Activated CD4-positive, alpha-beta T cell treated with anti-CD3 and anti-CD28 coated beads for 36 hours (primary cell): ENCODE measurements around the gene SLC9A9. TPM values are rescaled to one million over a fixed set of nuclear protein-coding genes. Genes with fewer than 3 reads are reported as not detected.
"Not testable (repeated sequence)": the region's sequence is repeated elsewhere in the genome, so short reads cannot be mapped to it uniquely, and the experiment has no call there.

Source experiments
- ATAC-seq: fragments of 200-7000 bp; cut with Tn5 transposase; one replicate; pipeline ENCODE4 v1.10.0; 2021; ENCODE audit warnings: mild to moderate bottlenecking, moderate library complexity
- CTCF ChIA-PET: fragments of 350-600 bp; sonication (Branson Sonifier 250); formaldehyde crosslinking; loops from one replicate; lab custom pipeline; 2021; ENCODE audit warnings: antibody characterized with exemption; lab: Charles Lee
- POLR2A ChIA-PET: fragments of 350-600 bp; sonication (Branson Sonifier 250); formaldehyde crosslinking; loops from one replicate; lab custom pipeline; 2021; ENCODE audit warnings: antibody characterized with exemption, inconsistent platforms; lab: Charles Lee
- DNase-seq: peaks from one replicate; pipeline ENCODE4 v3.0.0-alpha.2; 2020
- H3K27ac Mint-ChIP-seq: one replicate; pipeline ENCODE4 v1.8.0; 2021; ENCODE audit warnings: mixed read lengths
- H3K27me3 Mint-ChIP-seq: one replicate; pipeline ENCODE4 v1.8.0; 2021; ENCODE audit warnings: mixed read lengths
- H3K36me3 Mint-ChIP-seq: one replicate; pipeline ENCODE4 v1.8.0; 2021; ENCODE audit warnings: low read depth, mixed read lengths
- H3K4me1 Mint-ChIP-seq: one replicate; pipeline ENCODE4 v1.8.0; 2021; ENCODE audit warnings: mixed read lengths
- H3K4me3 Mint-ChIP-seq: one replicate; pipeline ENCODE4 v1.8.0; 2021; ENCODE audit warnings: mild to moderate bottlenecking, moderate library complexity, mixed read lengths
- H3K9me3 Mint-ChIP-seq: one replicate; pipeline ENCODE4 v1.8.0; 2021; ENCODE audit warnings: low read depth, mixed read lengths
- intact Hi-C, 2 experiments: fragments of 100-400 bp; cut with DNase I in 1 of 2; cut with micrococcal nuclease in 1 of 2; formaldehyde crosslinking; loops; one replicate each; pipeline versions ENCODE4 v1.14.2 to v1.15.1; 2022 to 2024; cut with DNase I, micrococcal nuclease
- total RNA-seq, 2 experiments: library from RNA; stranded (reverse); gene quantifications; one replicate each; pipeline ENCODE4 v1.2.3, GENCODE V29; 2021

The SLC9A9 gene
- total RNA-seq, 2 experiments from 2014 or later, result 1.4 to 1.6 TPM

DNA sequence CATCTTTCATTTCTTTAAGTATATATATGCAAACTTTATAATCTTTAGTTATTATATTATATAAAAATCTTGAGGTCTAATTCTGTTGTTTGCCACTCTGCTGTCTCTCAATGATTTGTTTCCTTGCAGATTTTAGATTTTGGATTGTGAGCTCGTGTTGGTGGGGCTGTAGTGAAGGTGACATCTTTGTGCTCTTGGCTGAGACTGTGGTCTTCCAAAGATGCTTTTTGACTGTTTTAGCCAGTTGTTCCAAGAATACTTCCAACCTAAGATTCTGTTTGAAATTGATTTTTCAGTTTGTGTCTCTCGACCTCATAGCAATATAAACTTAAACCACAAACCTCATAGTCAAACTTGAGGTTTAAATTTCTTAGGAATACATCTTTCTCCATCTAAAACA, 326.5 kb downstream of the SLC9A9 start:
- ChIA-PET CTCF (no interaction called here), POLR2A (no interaction called here)
- no peaks in the 10 kb centered on the region for H3K9me3 Mint-ChIP-seq
- ATAC-seq (no peak), DNase-seq (no peak)
- no peaks in the 10 kb centered on the region for H3K36me3 Mint-ChIP-seq
- intact Hi-C loops, result no loop called here
- no peak overlapping the region for H3K27ac Mint-ChIP-seq
- H3K27me3 Mint-ChIP-seq, result no peaks in the 10 kb centered on the region
- H3K4me3 Mint-ChIP-seq, result no peak overlapping the region
- H3K4me1 Mint-ChIP-seq, result no peaks in the 10 kb centered on the region

DNA sequence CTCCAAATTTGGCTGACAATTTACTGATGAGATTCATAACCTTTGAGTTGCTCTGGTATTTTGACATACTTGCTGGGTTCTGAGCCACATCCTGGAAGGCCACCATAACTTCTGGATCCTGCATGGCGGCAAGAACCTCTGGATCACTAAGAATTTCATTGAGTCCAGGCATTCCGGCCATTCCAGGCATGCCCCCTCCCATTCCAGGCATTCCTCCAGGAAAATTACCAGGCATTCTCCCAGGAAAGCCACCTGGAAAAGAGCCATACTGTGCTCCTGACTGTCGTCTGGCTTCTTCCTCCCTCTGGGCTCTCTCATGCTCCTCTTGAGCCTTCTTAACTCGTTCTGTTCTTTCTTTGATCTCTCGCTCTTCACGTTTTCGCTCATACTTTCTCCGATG, 331.1 kb downstream of the SLC9A9 start:
- H3K27ac Mint-ChIP-seq, H3K36me3 Mint-ChIP-seq, H3K27me3 Mint-ChIP-seq, POLR2A ChIA-PET, H3K9me3 Mint-ChIP-seq, DNase-seq, ATAC-seq, CTCF ChIA-PET, H3K4me3 Mint-ChIP-seq, intact Hi-C loops, H3K4me1 Mint-ChIP-seq: not testable (repeated sequence)

DNA sequence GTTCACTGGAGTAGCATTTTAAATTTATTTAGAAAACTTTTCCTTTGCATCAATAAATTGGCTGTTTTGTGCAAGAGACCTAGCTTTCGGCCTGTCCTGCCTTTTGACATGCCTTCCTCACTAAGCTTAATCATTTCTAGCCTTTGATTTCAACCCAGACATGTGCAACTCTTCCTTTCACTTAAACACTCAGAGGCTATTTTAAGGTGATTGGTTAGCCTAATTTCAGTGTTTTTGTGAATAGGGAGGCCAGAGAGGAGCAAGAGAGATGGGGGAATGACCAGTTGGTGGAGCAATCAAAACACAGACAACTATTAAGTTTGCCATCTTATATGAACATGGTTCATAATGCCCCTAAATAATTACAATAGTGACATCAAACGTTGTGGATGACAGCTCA, 333.4 kb downstream of the SLC9A9 start:
- intact Hi-C loops, result no loop called here
- DNase-seq, result no peak
- H3K27ac Mint-ChIP-seq, result no peak overlapping the region
- no peaks in the 10 kb centered on the region for H3K36me3 Mint-ChIP-seq
- no peaks in the 10 kb centered on the region for H3K4me1 Mint-ChIP-seq
- no peak overlapping the region for H3K4me3 Mint-ChIP-seq
- ChIA-PET CTCF (interaction anchor here (1.2 to 1.5 kb wide), 2 partner anchors 9 to 25 kb away, joined by 3 to 6 read pairs; no protein-coding TSS in a partner anchor), POLR2A (interaction anchor here (0.6 kb wide), 1 partner anchor 403 kb away, joined by 3 read pairs; no protein-coding TSS in a partner anchor)
- no peaks in the 10 kb centered on the region for H3K27me3 Mint-ChIP-seq
- no peak for ATAC-seq
- H3K9me3 Mint-ChIP-seq, result no peaks in the 10 kb centered on the region

DNA sequence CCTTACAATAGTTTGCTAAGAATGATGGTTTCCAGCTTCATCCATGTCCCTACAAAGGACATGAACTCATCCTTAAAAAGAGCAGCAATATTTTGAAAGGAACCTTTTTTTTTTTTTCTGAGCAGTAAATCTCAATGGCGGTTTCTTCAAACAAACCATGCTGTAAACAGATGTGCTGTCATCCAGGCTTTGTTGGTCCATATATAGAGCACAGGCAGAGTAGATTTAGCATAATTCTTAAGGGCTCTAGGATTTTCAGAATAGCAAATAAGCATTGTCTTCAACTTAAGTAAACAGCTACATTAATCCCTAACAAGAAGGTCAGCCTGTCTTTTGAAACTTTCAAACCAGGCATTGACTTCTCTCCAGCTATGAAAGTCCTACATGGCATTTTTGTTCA, 334.2 kb downstream of the SLC9A9 start:
- Mint-ChIP-seq H3K4me3 (no peak overlapping the region), H3K9me3 (no peaks in the 10 kb centered on the region), H3K36me3 (no peaks in the 10 kb centered on the region), H3K4me1 (no peaks in the 10 kb centered on the region), H3K27ac (no peak overlapping the region), H3K27me3 (no peaks in the 10 kb centered on the region)
- ATAC-seq (no peak), DNase-seq (no peak)
- POLR2A ChIA-PET, result interaction anchor here (0.6 kb wide), 1 partner anchor 403 kb away, joined by 3 read pairs; no protein-coding TSS in a partner anchor
- intact Hi-C loops, result no loop called here
- CTCF ChIA-PET, result interaction anchor here (1.2 to 1.5 kb wide), 2 partner anchors 10 to 24 kb away, joined by 3 to 6 read pairs; no protein-coding TSS in a partner anchor

DNA sequence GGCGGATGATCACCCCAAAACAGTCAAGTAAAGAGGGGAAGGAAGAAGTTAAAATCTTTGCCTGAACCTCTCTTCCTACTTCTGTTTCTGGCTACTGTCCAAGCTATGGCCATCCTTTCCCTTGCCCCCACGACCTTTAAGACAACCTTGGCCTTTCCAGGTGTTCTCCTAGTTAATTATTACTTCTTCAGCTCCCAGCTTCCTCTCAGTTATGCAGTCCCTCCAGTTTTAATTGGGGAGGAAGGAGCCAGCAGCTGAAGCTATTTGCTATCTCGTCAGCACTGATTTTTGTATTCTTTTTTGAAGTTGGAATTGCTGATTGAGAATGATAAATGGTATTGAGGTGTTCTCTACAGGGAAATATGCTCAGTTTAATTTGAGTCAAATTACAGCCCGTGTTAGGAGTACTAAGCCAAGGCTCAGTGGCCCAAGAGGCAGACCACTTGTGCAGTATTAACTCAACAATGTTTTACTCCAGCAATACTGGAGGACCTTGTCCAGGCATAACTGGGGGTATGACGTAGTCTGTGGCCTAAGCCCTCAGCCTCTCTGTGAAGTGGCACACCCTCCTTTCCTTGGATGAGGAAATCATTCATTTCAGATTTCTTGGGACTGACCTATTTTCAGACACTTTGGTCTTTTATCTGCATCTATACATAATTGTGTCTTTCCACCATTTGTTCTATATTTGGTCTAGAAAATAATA, 336.9 kb downstream of the SLC9A9 start:
- CTCF ChIA-PET, result no interaction called here
- intact Hi-C loops, result no loop called here

DNA sequence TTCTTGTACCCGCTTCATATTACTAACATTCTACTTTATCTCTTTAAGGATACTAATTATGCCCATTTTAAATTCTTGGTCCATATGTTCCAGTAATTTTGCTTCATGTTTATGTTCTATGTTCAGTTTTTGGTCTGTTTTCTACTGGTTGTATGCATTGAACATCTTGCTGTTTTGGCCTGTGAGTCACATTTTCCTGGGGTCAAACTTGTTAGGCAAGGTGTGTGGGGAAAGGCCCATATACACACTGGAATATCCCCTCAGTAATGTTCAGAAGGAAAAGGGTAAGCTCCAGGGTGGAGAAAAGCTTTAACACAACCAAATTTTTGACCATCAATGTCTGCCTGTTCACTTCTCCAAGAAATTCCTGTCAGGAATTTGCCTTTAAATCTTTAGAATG, 337.7 kb downstream of the SLC9A9 start:
- CTCF ChIA-PET, result interaction anchor here (1.6 kb wide), 1 partner anchor 163 kb away, joined by 3 read pairs; no protein-coding TSS in a partner anchor
- Mint-ChIP-seq H3K9me3 (no peaks in the 10 kb centered on the region), H3K27me3 (no peaks in the 10 kb centered on the region), H3K4me1 (no peaks in the 10 kb centered on the region), H3K4me3 (no peak overlapping the region), H3K36me3 (no peaks in the 10 kb centered on the region), H3K27ac (no peak overlapping the region)
- intact Hi-C loops, result no loop called here
- POLR2A ChIA-PET, result no interaction called here
- ATAC-seq, result no peak
- DNase-seq, result peak; percentile 5

More for the DNA sequence above, 336.9 kb downstream of the SLC9A9 start:
- no peak overlapping the region for H3K4me3 Mint-ChIP-seq
- POLR2A ChIA-PET, result no interaction called here
- ATAC-seq (no peak), DNase-seq (no peak)
- no peaks in the 10 kb centered on the region for H3K9me3 Mint-ChIP-seq
- no peak overlapping the region for H3K27ac Mint-ChIP-seq
- no peaks in the 10 kb centered on the region for H3K27me3 Mint-ChIP-seq
- no peaks in the 10 kb centered on the region for H3K36me3 Mint-ChIP-seq
- H3K4me1 Mint-ChIP-seq, result no peaks in the 10 kb centered on the region

DNA sequence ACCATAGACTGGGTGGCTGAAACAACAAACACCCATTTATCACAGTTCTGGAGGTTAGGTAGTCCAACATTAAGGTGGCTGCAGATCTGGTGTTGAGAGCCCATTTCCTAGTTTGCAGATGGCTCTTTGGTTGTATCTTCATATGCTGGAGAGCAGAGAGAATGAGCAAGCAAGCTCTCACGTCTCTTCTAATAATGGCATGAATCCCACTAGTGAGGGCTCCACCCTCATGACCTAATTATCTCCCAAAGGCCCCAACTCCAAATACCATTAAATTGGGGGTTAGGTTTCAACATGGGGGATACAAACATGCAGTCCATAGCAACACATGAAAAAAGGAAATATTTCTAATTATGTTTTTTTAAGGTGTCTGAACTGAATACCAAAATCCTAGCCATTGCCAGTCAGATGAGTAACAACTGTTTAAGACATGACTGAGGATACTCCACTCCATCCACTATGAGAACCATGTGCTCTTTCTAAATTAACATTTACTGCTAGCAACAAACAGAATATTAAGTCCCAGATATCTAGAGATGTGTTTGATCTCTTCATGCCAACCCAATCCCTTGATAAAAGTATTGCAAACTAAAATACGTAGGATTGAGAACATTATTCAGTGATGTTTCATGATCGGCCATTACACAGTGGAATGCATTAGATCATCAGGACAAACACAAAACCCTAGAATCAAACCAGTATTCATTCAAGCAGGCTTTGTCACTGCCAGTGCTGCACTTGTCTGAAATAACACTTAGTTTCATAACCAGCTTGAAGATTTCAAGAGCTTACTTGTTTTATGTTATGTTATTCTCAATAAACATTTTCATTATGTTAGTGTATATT, 340.3 kb downstream of the SLC9A9 start:
- Mint-ChIP-seq H3K4me3 (no peak overlapping the region), H3K36me3 (no peaks in the 10 kb centered on the region), H3K27me3 (no peaks in the 10 kb centered on the region), H3K9me3 (no peaks in the 10 kb centered on the region), H3K4me1 (no peaks in the 10 kb centered on the region), H3K27ac (no peak overlapping the region)
- no peak for DNase-seq
- ChIA-PET CTCF (no interaction called here), POLR2A (no interaction called here)
- no peak for ATAC-seq
- intact Hi-C loops, result no loop called here

DNA sequence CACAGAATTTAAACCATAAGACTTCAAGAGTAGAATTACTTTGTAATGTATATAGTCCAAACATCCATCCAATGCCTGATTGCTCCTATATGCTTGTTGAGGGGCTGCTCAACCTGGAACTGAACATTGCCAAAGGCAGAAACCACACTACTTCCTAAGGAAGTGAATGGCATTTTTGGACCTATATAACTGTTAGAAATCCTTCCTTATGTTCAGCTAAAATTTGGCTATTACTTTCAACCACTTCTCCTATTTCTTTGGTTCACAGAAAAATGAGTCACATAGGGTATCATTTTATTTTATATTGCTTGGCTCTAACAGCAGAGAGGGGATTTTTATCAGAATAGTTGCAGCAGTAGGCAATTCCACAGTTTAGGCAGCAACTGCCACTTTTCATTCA, 342.1 kb downstream of the SLC9A9 start:
- Mint-ChIP-seq H3K27me3 (no peaks in the 10 kb centered on the region), H3K27ac (no peak overlapping the region), H3K4me1 (no peaks in the 10 kb centered on the region), H3K36me3 (no peaks in the 10 kb centered on the region), H3K9me3 (no peaks in the 10 kb centered on the region), H3K4me3 (no peak overlapping the region)
- ATAC-seq (no peak), DNase-seq (no peak)
- ChIA-PET POLR2A (no interaction called here), CTCF (interaction anchor here (0.5 to 0.7 kb wide), 3 partner anchors 13 to 632 kb away, joined by 3 to 5 read pairs (median 3); no protein-coding TSS in a partner anchor)
- intact Hi-C loops, result no loop called here

DNA sequence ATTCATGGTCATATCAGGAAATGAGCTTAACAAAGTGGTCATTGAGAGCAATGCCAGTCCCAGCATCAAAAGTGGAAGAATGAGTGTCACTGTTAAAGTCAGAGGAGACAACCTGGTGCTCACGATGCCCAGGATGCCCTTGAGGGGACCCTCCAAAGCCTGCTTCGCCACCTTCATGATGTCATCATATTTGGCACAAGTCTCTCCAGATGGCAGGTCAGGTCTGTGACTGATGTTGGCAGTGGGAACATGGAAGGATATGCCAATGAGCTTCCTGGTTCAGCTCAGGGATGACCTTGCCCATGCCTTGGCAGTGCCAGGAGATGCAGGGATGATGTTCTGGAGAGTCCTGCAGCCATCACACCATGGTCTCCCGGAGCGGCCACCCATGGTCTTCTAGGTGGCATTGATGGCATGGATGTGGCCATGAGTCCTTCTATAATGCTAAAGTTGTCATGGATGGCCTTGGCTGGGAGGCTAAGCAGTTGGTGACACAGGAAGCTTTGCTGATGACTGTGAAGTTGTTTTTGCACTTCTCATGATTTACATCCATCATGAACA, 344.9 kb downstream of the SLC9A9 start:
- intact Hi-C loops, result no loop called here
- H3K36me3 Mint-ChIP-seq, result no peaks in the 10 kb centered on the region
- ATAC-seq (no peak), DNase-seq (no peak)
- POLR2A ChIA-PET, result no interaction called here
- no peak overlapping the region for H3K4me3 Mint-ChIP-seq
- no peaks in the 10 kb centered on the region for H3K4me1 Mint-ChIP-seq
- no peaks in the 10 kb centered on the region for H3K9me3 Mint-ChIP-seq
- no peaks in the 10 kb centered on the region for H3K27me3 Mint-ChIP-seq
- H3K27ac Mint-ChIP-seq, result no peak overlapping the region
- CTCF ChIA-PET, result interaction anchor here (0.6 to 1.0 kb wide), 2 partner anchors 14 to 582 kb away, joined by 3 read pairs; no protein-coding TSS in a partner anchor

DNA sequence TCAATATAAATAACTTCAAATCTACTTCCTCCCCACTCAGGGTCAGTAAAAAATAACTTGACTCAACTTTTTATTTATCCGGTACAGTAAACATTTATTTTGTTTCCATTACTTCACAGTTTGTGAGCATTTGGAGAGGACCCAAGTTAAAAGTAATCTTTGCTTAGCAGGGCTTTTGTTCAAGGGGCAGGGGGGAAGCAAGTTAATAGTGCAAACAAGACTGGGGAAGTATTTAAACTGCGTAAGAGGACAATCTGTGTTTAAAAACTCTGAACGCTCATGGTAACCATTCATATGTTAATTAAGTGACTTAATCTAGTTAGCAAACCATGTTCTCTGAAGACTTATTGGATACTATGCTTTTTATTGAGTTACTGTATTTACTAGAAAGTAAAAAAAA, 346.2 kb downstream of the SLC9A9 start:
- intact Hi-C loops, result no loop called here
- DNase-seq (no peak), ATAC-seq (no peak)
- Mint-ChIP-seq H3K9me3 (no peaks in the 10 kb centered on the region), H3K4me1 (no peaks in the 10 kb centered on the region), H3K4me3 (no peak overlapping the region), H3K36me3 (no peaks in the 10 kb centered on the region), H3K27me3 (no peaks in the 10 kb centered on the region), H3K27ac (no peak overlapping the region)
- ChIA-PET POLR2A (no interaction called here), CTCF (no interaction called here)

DNA sequence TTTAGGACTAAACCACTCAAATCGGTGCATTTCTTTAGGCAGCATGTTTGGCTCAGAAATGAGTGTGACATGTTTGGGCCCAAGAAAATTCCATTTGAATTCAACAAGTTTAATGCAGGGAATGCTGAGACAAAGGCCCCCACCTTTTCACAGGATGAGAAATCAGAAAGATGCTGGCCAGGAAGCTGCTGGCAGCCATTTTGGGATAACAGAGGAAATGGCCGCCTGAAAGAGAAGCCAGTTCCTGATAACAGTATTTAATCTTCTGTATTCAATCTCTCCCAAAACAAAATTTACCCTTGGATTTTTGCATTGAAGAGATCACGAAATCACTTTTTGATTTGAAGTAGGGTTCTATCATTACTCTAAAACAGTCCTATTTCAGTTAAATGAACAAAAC, 350.9 kb downstream of the SLC9A9 start:
- H3K36me3 Mint-ChIP-seq, result peaks cover under 1% of the 10 kb centered on the region
- no peak overlapping the region for H3K4me3 Mint-ChIP-seq
- DNase-seq, result no peak
- no peak overlapping the region for H3K27ac Mint-ChIP-seq
- H3K4me1 Mint-ChIP-seq, result no peaks in the 10 kb centered on the region
- intact Hi-C loops, result no loop called here
- POLR2A ChIA-PET, result no interaction called here
- no peaks in the 10 kb centered on the region for H3K9me3 Mint-ChIP-seq
- CTCF ChIA-PET, result no interaction called here
- no peaks in the 10 kb centered on the region for H3K27me3 Mint-ChIP-seq
- no peak for ATAC-seq
